Loucy (cell line): ENCODE results near the gene GALNT18.

Experiments
- CTCF ChIP-seq: fragments of 200-600 bp; sonication (generic); conservative IDR thresholded peaks from 2 replicates; pipeline ENCODE4 v1.5.1; 2014; ENCODE audit warnings: mild to moderate bottlenecking, antibody characterized with exemption, low read length
- EZH2phosphoT487 ChIP-seq: fragments of 200-600 bp; IDR thresholded peaks from 2 replicates; pipeline ENCODE4 v1.6.1; 2018; ENCODE audit warnings: antibody characterized with exemption, mild to moderate bottlenecking, moderate library complexity, borderline replicate concordance

GRCh38 chr11:11624204-11624603 lies 2.4 kb upstream of the GALNT18 start:
- TF ChIP-seq CTCF (no peak), EZH2phosphoT487 (no peak)
